ENCODE results near the gene PHKA1. TPM values are rescaled to one million over a fixed set of nuclear protein-coding genes. Genes with fewer than 3 reads are reported as not detected.

The PHKA1 gene
- total and polyA plus RNA-seq, 4 donors, result 0.57 to 5.5 (median 1.4) TPM

DNA sequence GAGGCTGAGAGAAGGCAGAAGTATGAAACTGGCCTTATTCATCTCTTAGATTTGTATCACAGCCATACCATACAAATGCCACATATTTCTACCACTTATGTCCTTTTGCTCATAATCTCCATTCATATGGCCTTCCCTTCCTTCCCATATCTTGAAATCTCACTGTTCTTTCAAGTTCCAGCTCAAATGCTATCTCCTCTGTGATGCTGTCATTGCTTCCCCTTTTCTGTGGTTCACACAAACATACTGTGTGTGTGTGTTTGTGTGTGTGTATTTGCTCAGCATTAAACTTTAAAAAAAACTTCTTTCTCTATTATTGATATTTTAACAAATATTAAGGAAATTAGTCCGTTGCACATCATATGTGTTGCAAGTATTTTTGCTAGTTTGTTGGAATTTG is 26.7 kb downstream of the PHKA1 start:
- Histone ChIP-seq H3K27ac (ENCODE audit: low read depth in 1 of 2, low read length in 2 of 2) (no peak overlapping the region), H3K9me3 (ENCODE audit: control insufficient read depth in 4 of 4, low read length in 3 of 4) (no peaks in the 10 kb centered on the region), H3K27me3 (ENCODE audit: control insufficient read depth in 4 of 4, insufficient read depth in 4 of 4, low read length in 3 of 4) (no peaks in the 10 kb centered on the region), H3K4me3 (ENCODE audit: low read depth in 1 of 3, low read length in 3 of 3) (no peak overlapping the region), H3K36me3 (ENCODE audit: control insufficient read depth in 4 of 4, insufficient read depth in 3 of 4, low read depth in 1 of 4, low read length in 3 of 4) (no peaks in the 10 kb centered on the region), H3K9ac (ENCODE audit: low read depth in 1 of 2, low read length in 2 of 2) (no peak overlapping the region), H3K4me1 (ENCODE audit: control insufficient read depth in 4 of 4, insufficient read depth in 4 of 4, low read length in 3 of 4) (no peaks in the 10 kb centered on the region)
- TF ChIP-seq RXRA (IDR thresholded peaks at IDR 0.05) (no peak), SP1 (IDR thresholded peaks at IDR 0.05) (no peak), HNF4A (conservative IDR thresholded peaks at IDR 0.05) (no peak), HNF4G (IDR thresholded peaks at IDR 0.05) (no peak), JUND (IDR thresholded peaks at IDR 0.05) (no peak)
- TF ChIP-seq, protein P1, sequence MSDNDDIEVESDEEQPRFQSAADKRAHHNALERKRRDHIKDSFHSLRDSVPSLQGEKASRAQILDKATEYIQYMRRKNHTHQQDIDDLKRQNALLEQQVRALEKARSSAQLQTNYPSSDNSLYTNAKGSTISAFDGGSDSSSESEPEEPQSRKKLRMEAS (IDR thresholded peaks at IDR 0.05), result no peak
- TF ChIP-seq, protein P2, sequence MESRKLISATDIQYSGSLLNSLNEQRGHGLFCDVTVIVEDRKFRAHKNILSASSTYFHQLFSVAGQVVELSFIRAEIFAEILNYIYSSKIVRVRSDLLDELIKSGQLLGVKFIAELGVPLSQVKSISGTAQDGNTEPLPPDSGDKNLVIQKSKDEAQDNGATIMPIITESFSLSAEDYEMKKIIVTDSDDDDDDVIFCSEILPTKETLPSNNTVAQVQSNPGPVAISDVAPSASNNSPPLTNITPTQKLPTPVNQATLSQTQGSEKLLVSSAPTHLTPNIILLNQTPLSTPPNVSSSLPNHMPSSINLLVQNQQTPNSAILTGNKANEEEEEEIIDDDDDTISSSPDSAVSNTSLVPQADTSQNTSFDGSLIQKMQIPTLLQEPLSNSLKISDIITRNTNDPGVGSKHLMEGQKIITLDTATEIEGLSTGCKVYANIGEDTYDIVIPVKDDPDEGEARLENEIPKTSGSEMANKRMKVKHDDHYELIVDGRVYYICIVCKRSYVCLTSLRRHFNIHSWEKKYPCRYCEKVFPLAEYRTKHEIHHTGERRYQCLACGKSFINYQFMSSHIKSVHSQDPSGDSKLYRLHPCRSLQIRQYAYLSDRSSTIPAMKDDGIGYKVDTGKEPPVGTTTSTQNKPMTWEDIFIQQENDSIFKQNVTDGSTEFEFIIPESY (IDR thresholded peaks at IDR 0.05), result no peak
- 85% methylated on average over 1 of the region's 1 CpG for WGBS
- no peak for DNase-seq (ENCODE audit: low spot score)

DNA sequence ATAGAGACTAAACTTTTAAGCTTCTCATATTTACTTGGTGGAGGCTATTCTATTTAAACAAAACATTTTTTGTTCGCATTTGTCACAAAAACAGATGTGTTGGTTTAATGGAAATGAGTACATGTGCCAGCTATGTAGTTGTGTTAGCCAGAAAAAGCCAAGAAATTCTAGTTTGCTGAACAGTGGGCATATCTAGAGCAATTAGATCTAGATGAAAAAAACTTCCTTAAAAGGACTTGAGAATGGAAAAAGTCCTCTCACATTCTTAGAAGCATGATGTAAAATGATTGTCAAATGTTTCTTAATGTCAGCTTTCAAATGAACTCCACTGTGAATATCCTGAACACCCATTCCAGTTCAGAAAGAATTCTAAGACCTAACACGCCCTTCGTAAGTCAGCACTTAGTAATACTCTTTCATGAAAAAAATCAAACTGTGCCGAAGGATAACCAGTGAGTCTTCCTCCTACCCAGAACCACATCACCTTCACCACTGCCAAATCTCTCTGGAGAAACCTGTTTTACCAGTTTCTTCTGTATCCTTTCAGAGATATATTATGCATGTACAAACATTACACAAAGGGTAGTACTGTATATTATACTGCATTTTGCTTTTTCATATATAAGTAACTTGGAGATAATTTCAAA is 28.2 kb downstream of the PHKA1 start:
- Histone ChIP-seq H3K9me3 (ENCODE audit: control insufficient read depth in 4 of 4, low read length in 3 of 4) (no peaks in the 10 kb centered on the region), H3K27me3 (ENCODE audit: control insufficient read depth in 4 of 4, insufficient read depth in 4 of 4, low read length in 3 of 4) (no peaks in the 10 kb centered on the region), H3K9ac (ENCODE audit: low read depth in 1 of 2, low read length in 2 of 2) (no peak overlapping the region), H3K36me3 (ENCODE audit: control insufficient read depth in 4 of 4, insufficient read depth in 3 of 4, low read depth in 1 of 4, low read length in 3 of 4) (no peaks in the 10 kb centered on the region), H3K4me3 (ENCODE audit: low read depth in 1 of 3, low read length in 3 of 3) (no peak overlapping the region), H3K27ac (ENCODE audit: low read depth in 1 of 2, low read length in 2 of 2) (no peak overlapping the region), H3K4me1 (ENCODE audit: control insufficient read depth in 4 of 4, insufficient read depth in 4 of 4, low read length in 3 of 4) (no peaks in the 10 kb centered on the region)
- DNase-seq (ENCODE audit: low spot score), result no peak
- TF ChIP-seq, protein P1 (IDR thresholded peaks at IDR 0.05), result no peak
- TF ChIP-seq HNF4A (conservative IDR thresholded peaks at IDR 0.05), result no peak
- no peak for TF ChIP-seq GABPA (IDR thresholded peaks at IDR 0.05 in 1 of 2, conservative IDR thresholded peaks at IDR 0.05 in 1 of 2)
- TF ChIP-seq, protein P2 (IDR thresholded peaks at IDR 0.05), result no peak
- TF ChIP-seq SP1 (IDR thresholded peaks at IDR 0.05), result no peak
- TF ChIP-seq, protein P3, sequence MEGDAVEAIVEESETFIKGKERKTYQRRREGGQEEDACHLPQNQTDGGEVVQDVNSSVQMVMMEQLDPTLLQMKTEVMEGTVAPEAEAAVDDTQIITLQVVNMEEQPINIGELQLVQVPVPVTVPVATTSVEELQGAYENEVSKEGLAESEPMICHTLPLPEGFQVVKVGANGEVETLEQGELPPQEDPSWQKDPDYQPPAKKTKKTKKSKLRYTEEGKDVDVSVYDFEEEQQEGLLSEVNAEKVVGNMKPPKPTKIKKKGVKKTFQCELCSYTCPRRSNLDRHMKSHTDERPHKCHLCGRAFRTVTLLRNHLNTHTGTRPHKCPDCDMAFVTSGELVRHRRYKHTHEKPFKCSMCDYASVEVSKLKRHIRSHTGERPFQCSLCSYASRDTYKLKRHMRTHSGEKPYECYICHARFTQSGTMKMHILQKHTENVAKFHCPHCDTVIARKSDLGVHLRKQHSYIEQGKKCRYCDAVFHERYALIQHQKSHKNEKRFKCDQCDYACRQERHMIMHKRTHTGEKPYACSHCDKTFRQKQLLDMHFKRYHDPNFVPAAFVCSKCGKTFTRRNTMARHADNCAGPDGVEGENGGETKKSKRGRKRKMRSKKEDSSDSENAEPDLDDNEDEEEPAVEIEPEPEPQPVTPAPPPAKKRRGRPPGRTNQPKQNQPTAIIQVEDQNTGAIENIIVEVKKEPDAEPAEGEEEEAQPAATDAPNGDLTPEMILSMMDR (IDR thresholded peaks at IDR 0.05; ENCODE audit: low read depth, low read length, missing input control), result no peak
- no peak for TF ChIP-seq RXRA (IDR thresholded peaks at IDR 0.05)
- no peak for TF ChIP-seq EGR1 (IDR thresholded peaks at IDR 0.05; ENCODE audit: low read depth in 2 of 2)
- TF ChIP-seq, protein P4, sequence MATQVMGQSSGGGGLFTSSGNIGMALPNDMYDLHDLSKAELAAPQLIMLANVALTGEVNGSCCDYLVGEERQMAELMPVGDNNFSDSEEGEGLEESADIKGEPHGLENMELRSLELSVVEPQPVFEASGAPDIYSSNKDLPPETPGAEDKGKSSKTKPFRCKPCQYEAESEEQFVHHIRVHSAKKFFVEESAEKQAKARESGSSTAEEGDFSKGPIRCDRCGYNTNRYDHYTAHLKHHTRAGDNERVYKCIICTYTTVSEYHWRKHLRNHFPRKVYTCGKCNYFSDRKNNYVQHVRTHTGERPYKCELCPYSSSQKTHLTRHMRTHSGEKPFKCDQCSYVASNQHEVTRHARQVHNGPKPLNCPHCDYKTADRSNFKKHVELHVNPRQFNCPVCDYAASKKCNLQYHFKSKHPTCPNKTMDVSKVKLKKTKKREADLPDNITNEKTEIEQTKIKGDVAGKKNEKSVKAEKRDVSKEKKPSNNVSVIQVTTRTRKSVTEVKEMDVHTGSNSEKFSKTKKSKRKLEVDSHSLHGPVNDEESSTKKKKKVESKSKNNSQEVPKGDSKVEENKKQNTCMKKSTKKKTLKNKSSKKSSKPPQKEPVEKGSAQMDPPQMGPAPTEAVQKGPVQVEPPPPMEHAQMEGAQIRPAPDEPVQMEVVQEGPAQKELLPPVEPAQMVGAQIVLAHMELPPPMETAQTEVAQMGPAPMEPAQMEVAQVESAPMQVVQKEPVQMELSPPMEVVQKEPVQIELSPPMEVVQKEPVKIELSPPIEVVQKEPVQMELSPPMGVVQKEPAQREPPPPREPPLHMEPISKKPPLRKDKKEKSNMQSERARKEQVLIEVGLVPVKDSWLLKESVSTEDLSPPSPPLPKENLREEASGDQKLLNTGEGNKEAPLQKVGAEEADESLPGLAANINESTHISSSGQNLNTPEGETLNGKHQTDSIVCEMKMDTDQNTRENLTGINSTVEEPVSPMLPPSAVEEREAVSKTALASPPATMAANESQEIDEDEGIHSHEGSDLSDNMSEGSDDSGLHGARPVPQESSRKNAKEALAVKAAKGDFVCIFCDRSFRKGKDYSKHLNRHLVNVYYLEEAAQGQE (IDR thresholded peaks at IDR 0.05), result no peak
- no peak for TF ChIP-seq JUND (IDR thresholded peaks at IDR 0.05)
- no peak for TF ChIP-seq HNF4G (IDR thresholded peaks at IDR 0.05)
- no peak for TF ChIP-seq TAF1 (conservative IDR thresholded peaks at IDR 0.05)
- no peak for TF ChIP-seq FOXA2 (IDR thresholded peaks at IDR 0.05)
- TF ChIP-seq, protein P5, sequence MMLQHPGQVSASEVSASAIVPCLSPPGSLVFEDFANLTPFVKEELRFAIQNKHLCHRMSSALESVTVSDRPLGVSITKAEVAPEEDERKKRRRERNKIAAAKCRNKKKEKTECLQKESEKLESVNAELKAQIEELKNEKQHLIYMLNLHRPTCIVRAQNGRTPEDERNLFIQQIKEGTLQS (IDR thresholded peaks at IDR 0.05), result no peak
- TF ChIP-seq RAD21 (IDR thresholded peaks at IDR 0.05), result no peak
- no peak for TF ChIP-seq YY1 (IDR thresholded peaks at IDR 0.05)
- 85% methylated on average over 4 of the region's 4 CpGs for WGBS

Measured in liver (tissue), 9 donors.